Endothelial cell of umbilical vein (primary cell): Measurements from ENCODE around the gene FOXC1. TPM values are rescaled to one million over a fixed set of nuclear protein-coding genes. Genes with fewer than 3 reads are reported as not detected.

ENCODE experiments used
- BruUV-seq: library from RNA; stranded (reverse); fragments of 400-500 nt; replicated peaks from 2 replicates; lab custom pipeline; 2021; lab: Mats Ljungman, UMichigan
- CTCF ChIA-PET: fragments of 300-600, 350-600 bp; sonication (Branson Sonifier 250); formaldehyde crosslinking; loops from one replicate; lab custom pipeline; 2021; ENCODE audit warnings: antibody characterized with exemption, inconsistent platforms; lab: Charles Lee
- POLR2A ChIA-PET: fragments of 300-600, 350-600 bp; sonication (Branson Sonifier 250); formaldehyde crosslinking; loops from one replicate; lab custom pipeline; 2021; ENCODE audit warnings: antibody characterized with exemption, inconsistent platforms; lab: Charles Lee
- DNase-seq: peaks from one replicate; pipeline ENCODE4 v3.0.0-alpha.2; 2011; ENCODE audit warnings: low read depth, low spot score
- FAIRE-seq: peaks from 2 replicates; lab custom pipeline; 2011; peaks lifted over from hg19 to GRCh38; lab: Jason Lieb, UNC
- H2AFZ ChIP-seq: 2 replicates; pipeline ENCODE4 v1.6.0; 2012; ENCODE audit warnings: low read depth, low read length, control low read depth, inconsistent platforms
- H3K27ac ChIP-seq: 2 replicates; pipeline ENCODE4 v1.5.1; 2011; ENCODE audit warnings: low read depth, mild to moderate bottlenecking, control low read depth, low read length, moderate library complexity; ENCODE audit not compliant: insufficient read depth
- H3K27me3 ChIP-seq, 2 experiments: 2 replicates each; pipeline versions ENCODE4 v1.6.0 to v1.6.1; 2011; ENCODE audit warnings: low read length in 2 of 2, mixed read lengths in 1 of 2; ENCODE audit not compliant: control insufficient read depth in 2 of 2, insufficient read depth in 2 of 2
- H3K36me3 ChIP-seq, 2 experiments: 2 replicates in 1 of 2; 3 replicates in 1 of 2; pipeline ENCODE4 v1.5.1; 2011; ENCODE audit warnings: low read length in 2 of 2, mild to moderate bottlenecking in 1 of 2, moderate library complexity in 1 of 2; ENCODE audit not compliant: control insufficient read depth in 2 of 2, insufficient read depth in 2 of 2; ENCODE audit errors: extremely low read depth in 1 of 2
- H3K4me1 ChIP-seq: 3 replicates; pipeline ENCODE4 v1.5.1; 2011; ENCODE audit warnings: mild to moderate bottlenecking, low read length; ENCODE audit not compliant: control insufficient read depth, insufficient read depth; ENCODE audit errors: extremely low read depth
- H3K4me2 ChIP-seq: 2 replicates; pipeline ENCODE4 v1.6.1; 2011; ENCODE audit warnings: low read length, control low read depth, mixed read lengths; ENCODE audit not compliant: insufficient read depth
- H3K4me3 ChIP-seq, 3 experiments: fragments of 200-600 bp in 1 of 3; sonication (generic), shearing (Covaris generic) in 1 of 3; replicated peaks in 1 of 3; 2 replicates each; pipeline ENCODE4 v1.5.1; 2011 to 2016; ENCODE audit warnings: control low read depth in 3 of 3, low read length in 3 of 3, mild to moderate bottlenecking in 2 of 3, inconsistent platforms in 1 of 3, low read depth in 1 of 3, moderate library complexity in 1 of 3; ENCODE audit not compliant: insufficient read depth in 1 of 3
- H3K79me2 ChIP-seq: 2 replicates; pipeline ENCODE4 v1.6.0; 2012; ENCODE audit warnings: low read length, inconsistent platforms; ENCODE audit not compliant: control insufficient read depth, insufficient read depth
- H3K9ac ChIP-seq: replicated peaks from 2 replicates; pipeline ENCODE3; 2011; ENCODE audit warnings: low read length, control low read depth; ENCODE audit not compliant: insufficient read depth; ENCODE audit errors: extremely low read depth
- H3K9me1 ChIP-seq: replicated peaks from 3 replicates; pipeline ENCODE4 v1.6.0; 2011; ENCODE audit warnings: mild to moderate bottlenecking, low read length; ENCODE audit not compliant: control insufficient read depth, insufficient read depth; ENCODE audit errors: extremely low read depth
- H3K9me3 ChIP-seq: replicated peaks from 2 replicates; pipeline ENCODE4 v1.5.1; 2012; ENCODE audit warnings: low read length, inconsistent platforms; ENCODE audit not compliant: control insufficient read depth, insufficient read depth
- H4K20me1 ChIP-seq: replicated peaks from 2 replicates; pipeline ENCODE3; 2011; ENCODE audit warnings: mild to moderate bottlenecking, low read length; ENCODE audit not compliant: control insufficient read depth, insufficient read depth; ENCODE audit errors: extremely low read depth
- EZH2 ChIP-seq: IDR thresholded peaks from 2 replicates; pipeline ENCODE4 v1.6.1; 2012; ENCODE audit warnings: borderline replicate concordance, low read depth, mild to moderate bottlenecking, moderate library complexity, low read length, inconsistent platforms; ENCODE audit not compliant: severe bottlenecking
- FOS ChIP-seq: IDR thresholded peaks from 2 replicates; pipeline ENCODE4 v1.6.1; 2011; ENCODE audit warnings: mild to moderate bottlenecking, low read length, moderate library complexity, borderline replicate concordance; ENCODE audit not compliant: insufficient read depth
- GATA2 ChIP-seq: IDR thresholded peaks from 2 replicates; pipeline ENCODE4 v1.7.0; 2011; ENCODE audit warnings: low read depth, mild to moderate bottlenecking, moderate library complexity, mixed read lengths, low read length; ENCODE audit not compliant: insufficient read length, insufficient read depth
- JUN ChIP-seq: IDR thresholded peaks from 2 replicates; pipeline ENCODE4 v1.6.1; 2011; ENCODE audit warnings: borderline replicate concordance, low read depth; ENCODE audit not compliant: insufficient read length, insufficient read depth
- MYC ChIP-seq: IDR thresholded peaks from one replicate; pipeline ENCODE4 v1.6.1; 2011; ENCODE audit warnings: mild to moderate bottlenecking, low read depth, low read length
- POLR2A ChIP-seq: IDR thresholded peaks from 2 replicates; pipeline ENCODE4 v1.6.1; 2012; ENCODE audit warnings: low read depth, mild to moderate bottlenecking, control low read depth, low read length
- POLR2AphosphoS5 ChIP-seq: IDR thresholded peaks from 2 replicates; pipeline ENCODE4 v1.6.1; 2012; ENCODE audit warnings: low read depth, mild to moderate bottlenecking, control low read depth, low read length, moderate library complexity; ENCODE audit not compliant: insufficient read depth
- dilution Hi-C: fragments of 300-500 bp; cut with MboI; formaldehyde crosslinking; loops from one replicate; pipeline ENCODE4 v1.15.0; 2019; ENCODE audit warnings: low sequenced_read_pairs; ENCODE audit not compliant: extremely low pct_ligation_motif_present
- intact Hi-C: fragments of 100-400 bp; cut with micrococcal nuclease; formaldehyde crosslinking; loops from one replicate; pipeline ENCODE4 v1.10.0; 2022
- polyA plus RNA-seq, 4 experiments: library from polyadenylated mRNA; depleted of rRNA in 3 of 4; stranded (reverse) in 3 of 4; unstranded in 1 of 4; fragments of >200 nt; gene quantifications; 2 replicates each; pipeline versions ENCODE4 v1.2.1 to v1.2.3, GENCODE V29; 2011 to 2012; ENCODE audit warnings: missing spikeins in 1 of 4
- total RNA-seq: library from RNA; stranded (reverse); gene quantifications from 2 replicates; pipeline ENCODE4 v1.2.3, GENCODE V29; 2021
- TF ChIP-seq, protein P1 (sequence below): IDR thresholded peaks from 2 replicates; pipeline ENCODE4 v1.6.1; 2011; ENCODE audit not compliant: insufficient read depth, insufficient read length
- TF ChIP-seq, protein P2 (sequence below), 2 donors: IDR thresholded peaks; 1 replicate in 1 of 2; 2 replicates in 1 of 2; pipeline ENCODE4 v1.5.1; 2011; ENCODE audit warnings: low read length in 2 of 2, mild to moderate bottlenecking in 2 of 2, moderate library complexity in 2 of 2, control low read depth in 1 of 2, inconsistent platforms in 1 of 2, low read depth in 1 of 2; ENCODE audit not compliant: insufficient read depth in 1 of 2; ENCODE audit errors: extremely low read depth in 1 of 2

The FOXC1 gene
- total and polyA plus RNA-seq, 2 donors (not counting 3 experiments of a cell fraction or from before 2014, with no cell fraction given), result 6.4 to 16.4 TPM

DNA sequence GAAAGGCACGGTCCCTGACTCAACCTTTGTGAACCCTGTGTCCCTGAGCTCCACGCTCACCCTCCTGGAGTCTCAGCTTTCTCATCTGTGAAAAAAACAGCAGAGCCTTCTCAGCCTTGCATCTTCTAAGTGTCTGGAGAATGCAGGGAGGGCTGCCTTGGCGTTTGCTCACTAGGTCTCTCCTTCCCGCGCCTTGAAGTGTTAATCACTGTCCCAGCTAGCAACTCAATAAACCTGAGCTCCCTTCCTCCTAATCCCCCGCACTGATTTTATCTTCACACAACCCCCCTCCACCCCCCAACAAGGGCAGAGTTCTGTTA, 34.9 kb upstream of the FOXC1 start:
- H3K79me2 ChIP-seq, result no peaks in the 10 kb centered on the region
- no peak overlapping the region for H3K4me2 ChIP-seq
- H3K9me3 ChIP-seq, result no peaks in the 10 kb centered on the region
- no TSS peak for BruUV-seq
- no peaks in the 10 kb centered on the region for H3K36me3 ChIP-seq
- DNase-seq (no peak), FAIRE-seq (no peak)
- peaks cover 1 to 3% of the 10 kb centered on the region in 2 experiments for H3K27me3 ChIP-seq
- TF ChIP-seq FOS, result no peak
- no peak for TF ChIP-seq JUN
- no peak for TF ChIP-seq EZH2
- no peak for TF ChIP-seq MYC
- no peak for TF ChIP-seq POLR2A
- TF ChIP-seq GATA2, result no peak
- TF ChIP-seq, protein P1, sequence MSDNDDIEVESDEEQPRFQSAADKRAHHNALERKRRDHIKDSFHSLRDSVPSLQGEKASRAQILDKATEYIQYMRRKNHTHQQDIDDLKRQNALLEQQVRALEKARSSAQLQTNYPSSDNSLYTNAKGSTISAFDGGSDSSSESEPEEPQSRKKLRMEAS, result no peak
- no peak for TF ChIP-seq POLR2AphosphoS5
- TF ChIP-seq, protein P2, sequence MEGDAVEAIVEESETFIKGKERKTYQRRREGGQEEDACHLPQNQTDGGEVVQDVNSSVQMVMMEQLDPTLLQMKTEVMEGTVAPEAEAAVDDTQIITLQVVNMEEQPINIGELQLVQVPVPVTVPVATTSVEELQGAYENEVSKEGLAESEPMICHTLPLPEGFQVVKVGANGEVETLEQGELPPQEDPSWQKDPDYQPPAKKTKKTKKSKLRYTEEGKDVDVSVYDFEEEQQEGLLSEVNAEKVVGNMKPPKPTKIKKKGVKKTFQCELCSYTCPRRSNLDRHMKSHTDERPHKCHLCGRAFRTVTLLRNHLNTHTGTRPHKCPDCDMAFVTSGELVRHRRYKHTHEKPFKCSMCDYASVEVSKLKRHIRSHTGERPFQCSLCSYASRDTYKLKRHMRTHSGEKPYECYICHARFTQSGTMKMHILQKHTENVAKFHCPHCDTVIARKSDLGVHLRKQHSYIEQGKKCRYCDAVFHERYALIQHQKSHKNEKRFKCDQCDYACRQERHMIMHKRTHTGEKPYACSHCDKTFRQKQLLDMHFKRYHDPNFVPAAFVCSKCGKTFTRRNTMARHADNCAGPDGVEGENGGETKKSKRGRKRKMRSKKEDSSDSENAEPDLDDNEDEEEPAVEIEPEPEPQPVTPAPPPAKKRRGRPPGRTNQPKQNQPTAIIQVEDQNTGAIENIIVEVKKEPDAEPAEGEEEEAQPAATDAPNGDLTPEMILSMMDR (IDR thresholded peaks at IDR 0.05; ENCODE audit: extremely low read depth in 1 of 2, insufficient read depth in 1 of 2, low read depth in 1 of 2, low read length in 2 of 2), result no peak
- H3K27ac ChIP-seq, result no peak overlapping the region
- H3K9me1 ChIP-seq, result no peaks in the 10 kb centered on the region
- H2AFZ ChIP-seq, result no peak overlapping the region
- no peak overlapping the region for H3K4me3 ChIP-seq
- H3K9ac ChIP-seq, result no peak overlapping the region
- no peaks in the 10 kb centered on the region for H3K4me1 ChIP-seq
- ChIA-PET CTCF (interaction anchor here (1.0 to 1.6 kb wide), 2 partner anchors 10 to 18 kb away, joined by 3 read pairs; no protein-coding TSS in a partner anchor), POLR2A (no interaction called here)
- dilution Hi-C loops, result no loop called here
- intact Hi-C loops, result no loop called here
- H4K20me1 ChIP-seq, result no peaks in the 10 kb centered on the region
